Bronchial epithelial cell (primary cell): ENCODE data around the gene BRI3. TPM values are rescaled to one million over a fixed set of nuclear protein-coding genes. Genes with fewer than 3 reads are reported as not detected.

Experiments
- DNase-seq: peaks from one replicate; pipeline ENCODE4 v3.0.0-alpha.2; 2010; ENCODE audit warnings: low read depth
- FAIRE-seq: peaks from 2 replicates; lab custom pipeline; 2011; peaks lifted over from hg19 to GRCh38; lab: Jason Lieb, UNC
- H3K27me3 ChIP-seq: 2 replicates; pipeline ENCODE4 v1.5.1; 2011; ENCODE audit warnings: low read length; ENCODE audit not compliant: control insufficient read depth, insufficient read depth
- H3K36me3 ChIP-seq: 2 replicates; pipeline ENCODE4 v1.5.1; 2011; ENCODE audit warnings: low read length; ENCODE audit not compliant: control insufficient read depth, insufficient read depth
- H3K4me3 ChIP-seq: 2 replicates; pipeline ENCODE4 v1.5.1; 2011; ENCODE audit warnings: mild to moderate bottlenecking, low read depth, low read length, control low read depth
- CTCF ChIP-seq: IDR thresholded peaks from 2 replicates; pipeline ENCODE4 v1.5.1; 2011; ENCODE audit warnings: mild to moderate bottlenecking, moderate library complexity, low read length, control low read depth, inconsistent platforms; ENCODE audit not compliant: insufficient read depth, severe bottlenecking
- total RNA-seq: library from RNA; depleted of rRNA; stranded (reverse); fragments of >200 nt; gene quantifications from 2 replicates; pipeline ENCODE4 v1.2.1, GENCODE V29; 2014

The BRI3 gene
- total RNA-seq, 1 donor from 2014 or later = 53.7 TPM

GRCh38 chr7:98282703-98283102, 1.2 kb downstream of the BRI3 start:
- DNase-seq = no peak

GRCh38 chr7:98283127-98283886, 1.8 kb downstream of the BRI3 start:
- TF ChIP-seq CTCF = no peak
- FAIRE-seq (no peak), DNase-seq (peak; percentile 64)
- H3K4me3 ChIP-seq = peak overlapping the region; percentile 77
- H3K36me3 ChIP-seq = peaks cover 12% of the 10 kb centered on the region
- no peaks in the 10 kb centered on the region for H3K27me3 ChIP-seq

More at GRCh38 chr7:98282703-98283102, 1.2 kb downstream of the BRI3 start:
- no peak for FAIRE-seq
- TF ChIP-seq CTCF = no peak
- Histone ChIP-seq H3K27me3 (no peaks in the 10 kb centered on the region), H3K36me3 (peaks cover 9% of the 10 kb centered on the region), H3K4me3 (peak overlapping the region; percentile 77)

GRCh38 chr7:98283887-98284222, 2.4 kb downstream of the BRI3 start:
- FAIRE-seq (no peak), DNase-seq (no peak)
- H3K36me3 ChIP-seq = peaks cover 12% of the 10 kb centered on the region

GRCh38 chr7:98284335-98285036, 3.0 kb downstream of the BRI3 start:
- TF ChIP-seq CTCF = no peak
- DNase-seq = peak; percentile 71
- FAIRE-seq = no peak
- H3K4me3 ChIP-seq = peak overlapping the region; percentile 77
- H3K27me3 ChIP-seq = no peaks in the 10 kb centered on the region
- peaks cover 15% of the 10 kb centered on the region for H3K36me3 ChIP-seq

More at GRCh38 chr7:98283887-98284222, 2.4 kb downstream of the BRI3 start:
- TF ChIP-seq CTCF = no peak
- Histone ChIP-seq H3K4me3 (peak overlapping the region; percentile 77), H3K27me3 (no peaks in the 10 kb centered on the region)

- Histone ChIP-seq H3K4me3 (no peak overlapping the region), H3K36me3 (peaks cover 16% of the 10 kb centered on the region), H3K27me3 (no peaks in the 10 kb centered on the region)
- no peak for DNase-seq
- no peak for TF ChIP-seq CTCF
- no peak for FAIRE-seq
Observed at GRCh38 chr7:98285157-98286092, 3.9 kb downstream of the BRI3 start.
